Smooth muscle cell (in vitro differentiated cells): ENCODE data around the gene CARD10. TPM values are rescaled to one million over a fixed set of nuclear protein-coding genes. Genes with fewer than 3 reads are reported as not detected.

Source experiments
- DNase-seq: peaks from one replicate; lab custom pipeline; 2025; ENCODE audit not compliant: unreplicated experiment; lab: John Stamatoyannopoulos, UW
- H2AFZ ChIP-seq: fragments of 200-600 bp; sonication (generic); 2 replicates; pipeline ENCODE4 v1.6.0; 2016; ENCODE audit warnings: antibody characterized with exemption, low read depth, mild to moderate bottlenecking
- H3F3A ChIP-seq: fragments of 200-600 bp; sonication (generic); 2 replicates; pipeline ENCODE4 v1.6.0; 2017; ENCODE audit warnings: antibody characterized with exemption, low read depth
- H3K27ac ChIP-seq: fragments of 200-600 bp; sonication (generic); 2 replicates; pipeline ENCODE4 v1.5.1; 2016; ENCODE audit warnings: low read depth, mild to moderate bottlenecking
- H3K27me3 ChIP-seq: fragments of 200-600 bp; sonication (generic); 2 replicates; pipeline ENCODE4 v1.6.1; 2016; ENCODE audit warnings: low read depth, mild to moderate bottlenecking
- H3K36me3 ChIP-seq: fragments of 200-600 bp; sonication (generic); 2 replicates; pipeline ENCODE4 v1.5.1; 2016; ENCODE audit warnings: low read depth
- H3K4me1 ChIP-seq: fragments of 200-600 bp; sonication (generic); 2 replicates; pipeline ENCODE4 v1.5.1; 2016; ENCODE audit warnings: low read depth
- H3K4me2 ChIP-seq: fragments of 200-600 bp; sonication (generic); 2 replicates; pipeline ENCODE4 v1.6.0; 2016; ENCODE audit warnings: mild to moderate bottlenecking
- H3K4me3 ChIP-seq: fragments of 200-600 bp; sonication (generic); 2 replicates; pipeline ENCODE4 v1.5.1; 2016; ENCODE audit warnings: mild to moderate bottlenecking
- H3K79me2 ChIP-seq: fragments of 200-600 bp; sonication (generic); 2 replicates; pipeline ENCODE4 v1.6.0; 2016; ENCODE audit warnings: low read depth, mild to moderate bottlenecking
- H3K9ac ChIP-seq: fragments of 200-600 bp; sonication (generic); 2 replicates; pipeline ENCODE4 v1.6.0; 2016; ENCODE audit warnings: low read depth
- H3K9me3 ChIP-seq: fragments of 200-600 bp; sonication (generic); replicated peaks from 2 replicates; pipeline ENCODE4 v1.5.1; 2016; ENCODE audit warnings: low read depth
- H4K20me1 ChIP-seq: fragments of 200-600 bp; sonication (generic); 2 replicates; pipeline ENCODE4 v1.6.0; 2016; ENCODE audit warnings: low read depth
- CTCF ChIP-seq: fragments of 200-600 bp; sonication (generic); IDR thresholded peaks from 2 replicates; pipeline ENCODE4 v1.5.1; 2017; ENCODE audit warnings: borderline replicate concordance, mild to moderate bottlenecking, antibody characterized with exemption; ENCODE audit not compliant: insufficient read depth, poor library complexity, severe bottlenecking
- WGBS: methylation state at CpG from one replicate; pipeline ENCODE4 v1.1.7; 2016; ENCODE audit warnings: low lambda C conversion rate; 5-methylcytosine and 5-hydroxymethylcytosine counted together
- polyA plus RNA-seq: library from polyadenylated mRNA; unstranded; fragments of >200 nt; fragmentation: Nextera tagmentation; extraction: Ambion mirVana; gene quantifications from 2 replicates; pipeline ENCODE4 v1.2.1, GENCODE V29; 2016
- total RNA-seq: library from RNA; depleted of rRNA; stranded (reverse); fragments of >200 nt; gene quantifications from 2 replicates; pipeline ENCODE4 v1.2.3, GENCODE V29; 2014

Gene CARD10
- total and polyA plus RNA-seq, 2 experiments from 2014 or later, result 2.3 to 6.0 TPM

GRCh38 chr22:37486224-37486845 lies 32.9 kb downstream of the CARD10 start, which contains the start of gene MFNG:
TSS of gene MFNG (minus strand) at chr22:37486384. CDS start at chr22:37486177, 207 bp downstream.
- Histone ChIP-seq H3K9ac (no peak within 1 kb of the TSS), H2AFZ (no peak within 1 kb of the TSS), H3K4me1 (peaks cover 18% of the 10 kb centered on the region), H3F3A (no peaks in the 10 kb centered on the region), H3K27ac (no peak within 1 kb of the TSS), H3K79me2 (no peaks in the 10 kb centered on the region), H4K20me1 (no peaks in the 10 kb centered on the region), H3K9me3 (no peaks in the 10 kb centered on the region), H3K4me2 (peak within 1 kb of the TSS; percentile 54), H3K36me3 (no peaks in the 10 kb centered on the region), H3K4me3 (no peak within 1 kb of the TSS), H3K27me3 (no peaks in the 10 kb centered on the region)
- 19% methylated on average over 22 of the region's 24 CpGs for WGBS
- no peak for TF ChIP-seq CTCF
- no peak for DNase-seq

- Histone ChIP-seq H3K79me2 (no peaks in the 10 kb centered on the region), H3K27me3 (no peaks in the 10 kb centered on the region), H3K4me1 (peaks cover 18% of the 10 kb centered on the region), H3K27ac (no peak overlapping the region), H3K4me3 (no peak overlapping the region), H4K20me1 (no peaks in the 10 kb centered on the region), H2AFZ (no peak overlapping the region), H3K9ac (no peak overlapping the region), H3K4me2 (no peak overlapping the region), H3K36me3 (no peaks in the 10 kb centered on the region), H3F3A (no peaks in the 10 kb centered on the region), H3K9me3 (no peaks in the 10 kb centered on the region)
- whole genome bisulfite sequencing, result 89% methylated on average over 25 of the region's 26 CpGs
- DNase-seq, result no peak
- no peak for TF ChIP-seq CTCF
Observed at GRCh38 chr22:37485395-37486223, 33.6 kb downstream of the CARD10 start.

GRCh38 chr22:37484480-37485394 lies 34.5 kb downstream of the CARD10 start:
- no peak for DNase-seq
- WGBS, result 87% methylated on average over 39 of the region's 39 CpGs
- no peaks in the 10 kb centered on the region for H3K9me3 ChIP-seq
- H3K27me3 ChIP-seq, result no peaks in the 10 kb centered on the region
- no peaks in the 10 kb centered on the region for H3K36me3 ChIP-seq
- H3F3A ChIP-seq, result no peaks in the 10 kb centered on the region
- H3K9ac ChIP-seq, result no peak overlapping the region
- H3K4me1 ChIP-seq, result peaks cover 18% of the 10 kb centered on the region
- H4K20me1 ChIP-seq, result no peaks in the 10 kb centered on the region
- H3K79me2 ChIP-seq, result no peaks in the 10 kb centered on the region
- no peak overlapping the region for H3K27ac ChIP-seq
- H3K4me3 ChIP-seq, result no peak overlapping the region
- no peak overlapping the region for H2AFZ ChIP-seq
- H3K4me2 ChIP-seq, result no peak overlapping the region
- TF ChIP-seq CTCF, result no peak
